Measurements from ENCODE around the gene POP7. TPM values are rescaled to one million over a fixed set of nuclear protein-coding genes. Genes with fewer than 3 reads are reported as not detected.

The POP7 gene
- total RNA-seq: 27.6 and 27.9 TPM in 2 replicates

DNA sequence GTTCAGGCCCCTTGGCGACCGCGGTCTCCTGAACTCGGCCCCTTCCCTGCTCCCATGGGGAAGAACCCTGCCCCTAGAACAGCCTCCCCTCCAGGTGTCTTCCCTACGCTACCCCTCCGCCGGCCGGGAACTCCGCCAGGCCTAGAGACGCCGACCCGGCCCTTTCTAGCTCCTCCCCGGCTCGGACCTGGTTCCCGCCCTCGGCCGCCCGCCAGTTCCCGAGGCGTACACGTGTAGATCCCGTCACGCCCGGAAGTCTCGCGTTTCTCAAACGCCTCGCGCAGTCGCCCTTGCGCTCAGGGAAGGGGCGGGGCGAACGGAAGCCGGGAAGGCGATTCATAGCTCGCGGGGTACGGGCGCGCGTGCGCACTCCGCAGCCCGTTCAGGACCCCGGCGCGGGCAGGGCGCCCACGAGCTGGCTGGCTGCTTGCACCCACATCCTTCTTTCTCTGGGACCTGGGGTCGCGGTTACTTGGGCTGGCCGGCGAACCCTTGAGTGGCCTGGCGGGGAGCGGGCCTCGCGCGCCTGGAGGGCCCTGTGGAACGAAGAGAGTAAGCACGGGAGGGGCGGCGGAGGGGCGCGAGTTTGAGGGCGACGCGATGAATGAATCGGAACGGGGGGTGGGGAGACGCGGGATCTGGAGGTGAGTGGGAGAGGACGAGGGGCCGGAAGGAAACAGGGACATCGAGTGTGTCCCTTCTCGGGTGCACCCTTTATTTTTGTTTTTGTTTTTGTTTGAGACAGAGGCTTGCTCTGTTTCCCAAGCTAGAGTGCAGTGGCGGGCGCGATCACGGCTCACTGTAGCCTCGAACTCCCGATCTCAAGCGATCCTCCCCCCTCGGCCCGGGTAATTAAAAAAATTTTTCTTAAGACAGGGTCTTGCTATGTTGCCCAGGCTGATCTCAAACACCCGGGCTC is at the start of gene POP7:
TSS of gene POP7 (plus strand) at position 369 of the 919 bp plus-strand sequence. CDS start 710 bp downstream, outside the sequence.

DNA sequence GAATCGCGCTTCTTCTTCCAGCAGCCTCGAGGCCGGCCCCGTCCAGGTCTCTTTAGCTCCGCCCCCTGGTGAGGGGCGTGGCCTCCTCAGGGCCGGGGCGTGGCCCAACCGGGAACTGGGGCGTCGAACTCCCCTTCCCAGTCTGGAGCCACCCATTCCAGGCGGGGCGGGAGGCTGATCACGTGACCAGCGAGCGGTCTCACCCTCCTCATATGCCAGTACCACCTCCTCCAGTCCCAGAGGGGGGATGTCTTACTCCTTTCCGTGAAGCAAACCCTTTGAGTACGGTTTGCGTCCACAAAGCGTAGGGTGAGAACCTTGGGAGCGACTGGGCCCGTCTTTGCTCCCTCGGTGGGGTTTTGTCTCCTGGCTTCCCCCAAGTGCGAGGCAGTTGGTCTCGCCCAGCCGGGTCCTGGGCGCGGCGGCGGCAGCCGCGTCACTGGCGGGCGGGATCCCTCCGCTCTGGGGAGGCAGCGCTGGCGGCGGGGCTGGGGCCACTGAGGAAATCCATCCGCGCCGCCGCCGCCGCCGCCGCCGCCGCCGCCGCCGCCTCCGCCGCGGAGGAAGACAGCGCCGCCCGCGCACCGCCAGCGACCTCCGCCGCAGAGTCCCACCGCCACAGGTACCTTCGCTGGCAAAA is 32.5 kb upstream of the POP7 start, which contains the start of gene GNB2:
TSS of gene GNB2 (plus strand) at position 439 of the 640 bp plus-strand sequence. CDS start 2,526 bp downstream, outside the sequence.

DNA sequence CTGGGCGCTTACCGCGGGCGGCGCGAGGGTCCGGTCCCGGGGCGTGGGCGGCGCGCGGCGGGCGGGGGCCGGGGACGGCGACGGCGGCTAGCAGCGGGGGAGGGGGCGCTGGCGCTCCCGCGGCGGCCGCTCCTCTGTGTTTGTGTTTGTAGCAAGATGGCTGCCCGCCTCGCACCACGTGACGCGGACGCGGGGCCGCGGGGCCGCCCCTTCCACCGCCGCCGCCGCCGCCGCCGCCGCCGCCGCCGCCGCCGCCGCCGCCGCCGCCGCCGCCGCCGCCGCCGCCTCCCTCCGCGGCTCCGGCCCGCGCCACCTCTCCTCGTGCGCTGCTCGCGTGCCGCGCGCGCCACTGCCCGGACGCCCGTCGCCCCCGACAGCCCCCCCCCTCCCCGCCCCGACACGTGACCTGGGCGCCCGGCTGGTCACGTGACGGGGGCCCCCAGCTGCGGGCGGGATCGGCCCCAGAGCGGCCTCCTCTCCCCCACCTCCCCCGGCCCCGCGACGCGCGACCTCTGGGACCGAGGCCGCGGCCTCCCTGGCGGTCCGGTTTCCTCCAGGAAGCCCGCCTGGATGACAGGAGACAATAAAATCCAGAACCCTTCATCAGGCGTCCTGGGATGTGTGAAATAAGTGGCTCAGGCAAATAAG is 11.7 kb upstream of the POP7 start, which contains the start of gene GIGYF1:
TSS of gene GIGYF1 (minus strand) at position 153 of the 648 bp plus-strand sequence. CDS start 6,012 bp downstream, outside the sequence.

DNA sequence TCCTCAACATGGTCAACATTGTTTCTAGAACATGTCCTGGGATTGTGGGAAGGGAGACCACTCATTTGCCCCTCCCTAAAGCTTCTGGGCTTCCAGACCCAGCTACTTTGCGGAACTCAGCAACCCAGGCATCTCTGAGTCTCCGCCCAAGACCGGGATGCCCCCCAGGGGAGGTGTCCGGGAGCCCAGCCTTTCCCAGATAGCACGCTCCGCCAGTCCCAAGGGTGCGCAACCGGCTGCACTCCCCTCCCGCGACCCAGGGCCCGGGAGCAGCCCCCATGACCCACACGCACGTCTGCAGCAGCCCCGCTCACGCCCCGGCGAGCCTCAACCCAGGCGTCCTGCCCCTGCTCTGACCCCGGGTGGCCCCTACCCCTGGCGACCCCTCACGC is 14.4 kb downstream of the POP7 start, which contains the start of gene EPO:
TSS of gene EPO (plus strand) at position 190 of the 392 bp plus-strand sequence. CDS start 513 bp downstream, outside the sequence.

Other genes with a start within 250 kb of the POP7 start
- 0.30 and 1.5 TPM in 2 replicates for gene SPACDR, start 241.9 kb upstream of the POP7 start, total RNA-seq
- gene TSC22D4, start 226.9 kb upstream of the POP7 start, total RNA-seq: 10.1 and 19.5 TPM in 2 replicates
- gene NYAP1, start 222.2 kb upstream of the POP7 start, total RNA-seq: 0.83 and 1.2 TPM in 2 replicates
- 3.0 and 4.4 TPM in 2 replicates for gene AGFG2, start 166.9 kb upstream of the POP7 start, total RNA-seq
- not detected in 2 replicates for gene SAP25, start 132.2 kb upstream of the POP7 start, total RNA-seq
- 7.7 and 12.6 TPM in 2 replicates for gene LRCH4, start 120.0 kb upstream of the POP7 start, total RNA-seq
- 0.30 and 0.32 TPM in 2 replicates for gene FBXO24, start 119.8 kb upstream of the POP7 start, total RNA-seq
- 16.9 and 51.6 TPM in 2 replicates for gene PCOLCE, start 103.8 kb upstream of the POP7 start, total RNA-seq
- gene MOSPD3, start 93.6 kb upstream of the POP7 start, total RNA-seq: 4.2 and 5.4 TPM in 2 replicates
- gene TFR2, start 64.6 kb upstream of the POP7 start, total RNA-seq: 0.83 and 0.89 TPM in 2 replicates
- gene ACTL6B, start 49.7 kb upstream of the POP7 start, total RNA-seq: not detected in 2 replicates
- gene GNB2, start 32.4 kb upstream of the POP7 start, total RNA-seq: 61.5 and 126 TPM in 2 replicates
- 11.3 and 14.4 TPM in 2 replicates for gene GIGYF1, start 11.9 kb upstream of the POP7 start, total RNA-seq
- gene EPO, start 14.3 kb downstream of the POP7 start, total RNA-seq: not detected in 2 replicates
- gene ZAN, start 27.5 kb downstream of the POP7 start, total RNA-seq: not detected in 2 replicates
- gene EPHB4, start 121.4 kb downstream of the POP7 start, total RNA-seq: 57.0 and 69.2 TPM in 2 replicates
- 12.2 and 14.3 TPM in 2 replicates for gene SLC12A9, start 146.6 kb downstream of the POP7 start, total RNA-seq
- gene TRIP6, start 161.3 kb downstream of the POP7 start, total RNA-seq: 46.9 and 54.3 TPM in 2 replicates
- 28.2 and 46.3 TPM in 2 replicates for gene SRRT, start 169.0 kb downstream of the POP7 start, total RNA-seq
- gene UFSP1, start 183.6 kb downstream of the POP7 start, total RNA-seq: 6.4 and 8.6 TPM in 2 replicates
- gene ACHE, start 189.8 kb downstream of the POP7 start, total RNA-seq: 0.30 and 0.74 TPM in 2 replicates
- gene MUC3A, start 243.4 kb downstream of the POP7 start, total RNA-seq: not detected in 2 replicates